Measurements from ENCODE around the gene SHOC2.

SHOC2 gene

DNA sequence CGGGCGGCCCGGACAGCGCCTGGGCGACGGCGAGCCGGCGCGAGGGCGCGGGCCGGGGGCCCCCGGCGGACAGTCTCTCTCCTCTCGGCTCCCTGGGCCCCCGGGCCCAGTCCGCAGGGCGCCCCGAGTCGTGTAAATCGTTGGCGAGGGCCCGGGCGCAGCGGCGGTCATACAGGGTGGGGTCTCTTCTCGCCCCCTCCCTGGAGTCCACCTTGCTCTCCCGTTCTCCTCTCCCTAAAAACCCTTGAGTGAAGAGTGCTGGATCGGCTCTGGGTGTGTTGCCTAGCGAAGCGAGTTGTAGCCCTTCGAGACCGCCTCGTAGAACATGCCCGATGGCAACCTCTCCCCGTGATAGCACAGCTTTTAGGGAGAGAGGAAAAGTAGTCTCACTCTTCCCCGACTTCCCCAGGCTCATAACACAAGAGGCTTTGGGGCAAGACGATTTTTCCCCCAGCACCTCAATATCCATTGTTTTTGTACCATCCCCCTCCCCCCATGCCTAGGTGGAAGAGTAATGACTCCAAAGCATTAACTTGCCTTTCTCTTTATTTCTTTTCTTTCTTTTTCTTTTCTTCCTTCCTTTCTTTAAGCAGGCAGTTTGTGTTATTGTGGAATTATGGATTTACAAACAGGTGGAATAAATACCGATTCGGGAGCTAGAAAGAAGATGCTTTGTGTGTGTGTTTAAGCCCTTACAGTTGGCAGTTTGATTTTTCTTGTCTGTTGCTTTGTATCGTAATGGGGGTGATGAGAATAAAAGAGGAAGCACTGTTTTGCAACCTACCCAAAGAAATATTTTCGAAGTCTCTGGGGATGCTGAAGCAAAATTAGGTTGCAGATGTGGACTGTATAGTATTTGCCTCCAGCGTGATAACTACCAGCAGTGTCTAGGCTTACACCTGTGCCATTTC is 822 bp downstream of the SHOC2 start:
- no peaks in the 10 kb centered on the region for H3K36me3 ChIP-seq (ENCODE audit: control insufficient read depth in 2 of 2, insufficient read depth in 2 of 2, low read length in 2 of 2)
- no peaks in the 10 kb centered on the region for H3K27me3 ChIP-seq (ENCODE audit: control insufficient read depth in 1 of 2, insufficient read depth in 2 of 2, low read length in 2 of 2)
- peak overlapping the region; percentile 73 for H3K27ac ChIP-seq (ENCODE audit: low read length)
- H3K9me3 ChIP-seq (ENCODE audit: control insufficient read depth in 2 of 2, low read length in 2 of 2): no peaks in the 10 kb centered on the region
- peak overlapping the region; percentile 62 to 79 for H3K4me3 ChIP-seq (ENCODE audit: low read length in 2 of 2)
- H3K4me1 ChIP-seq (ENCODE audit: control insufficient read depth, insufficient read depth, low read length): no peaks in the 10 kb centered on the region
- H3K9ac ChIP-seq (ENCODE audit: low read length in 2 of 2): peak overlapping the region; percentile 54 to 86

DNA sequence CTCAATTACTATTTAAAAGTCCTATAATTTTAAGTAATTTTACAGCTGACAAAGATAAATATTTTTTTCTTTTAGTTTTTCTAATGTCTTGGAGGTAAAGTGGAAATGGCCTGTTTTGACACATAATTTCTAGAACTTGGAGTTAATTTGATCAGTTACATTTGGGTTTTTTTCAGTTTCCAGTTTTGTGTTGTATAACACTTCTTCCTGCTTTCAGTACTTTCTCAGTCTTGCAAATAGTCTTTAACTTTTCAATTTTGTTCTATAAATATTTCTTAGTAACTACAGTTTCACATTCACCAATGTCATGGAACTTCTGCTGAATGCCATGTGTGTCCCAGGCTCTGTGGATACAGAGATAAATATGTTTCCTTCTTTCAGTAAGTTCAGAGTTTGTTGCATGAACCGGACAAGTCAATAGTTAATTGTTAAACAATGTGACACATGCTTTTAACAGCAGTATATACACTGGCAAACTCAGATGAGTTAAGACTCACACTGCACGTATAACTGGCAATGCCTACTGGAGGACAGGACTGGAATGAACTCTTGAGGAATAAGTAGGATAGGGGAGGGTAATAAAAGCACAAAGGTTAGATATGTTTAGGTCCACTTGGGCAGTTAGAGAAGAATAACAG is 4.6 kb downstream of the SHOC2 start:
- H3K9ac ChIP-seq (ENCODE audit: low read length in 2 of 2): no peak overlapping the region
- no peak overlapping the region for H3K27ac ChIP-seq (ENCODE audit: low read length)
- no peak overlapping the region for H3K4me3 ChIP-seq (ENCODE audit: low read length in 2 of 2)
- H3K27me3 ChIP-seq (ENCODE audit: control insufficient read depth in 1 of 2, insufficient read depth in 2 of 2, low read length in 2 of 2): no peaks in the 10 kb centered on the region
- H3K9me3 ChIP-seq (ENCODE audit: control insufficient read depth in 2 of 2, low read length in 2 of 2): no peaks in the 10 kb centered on the region
- no peaks in the 10 kb centered on the region for H3K4me1 ChIP-seq (ENCODE audit: control insufficient read depth, insufficient read depth, low read length)
- H3K36me3 ChIP-seq (ENCODE audit: control insufficient read depth in 2 of 2, insufficient read depth in 2 of 2, low read length in 2 of 2): no peaks in the 10 kb centered on the region

DNA sequence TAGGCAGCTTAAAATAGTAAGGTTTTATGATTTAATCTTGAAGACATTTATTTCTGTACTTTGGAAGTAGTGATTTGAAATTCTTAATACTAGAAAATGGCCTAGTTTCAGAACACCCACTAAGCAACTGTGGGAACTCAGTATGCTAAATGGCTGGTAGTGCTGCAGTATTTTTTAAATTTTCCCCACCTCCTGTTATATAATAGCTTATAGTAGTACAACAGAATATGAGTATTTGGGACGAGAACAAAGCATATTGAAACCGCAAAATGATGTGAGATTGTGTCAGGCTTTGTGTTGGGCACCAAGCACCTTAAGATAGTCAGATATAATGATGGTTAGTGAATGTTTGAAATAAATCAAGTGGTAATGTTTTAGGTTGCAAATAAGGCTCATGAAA is 8.1 kb downstream of the SHOC2 start:
- H3K4me3 ChIP-seq (ENCODE audit: low read length in 2 of 2): no peak overlapping the region
- H3K36me3 ChIP-seq (ENCODE audit: control insufficient read depth in 2 of 2, insufficient read depth in 2 of 2, low read length in 2 of 2): no peaks in the 10 kb centered on the region
- H3K9me3 ChIP-seq (ENCODE audit: control insufficient read depth in 2 of 2, low read length in 2 of 2): no peaks in the 10 kb centered on the region
- H3K4me1 ChIP-seq (ENCODE audit: control insufficient read depth, insufficient read depth, low read length): no peaks in the 10 kb centered on the region
- H3K27ac ChIP-seq (ENCODE audit: low read length): no peak overlapping the region
- no peaks in the 10 kb centered on the region for H3K27me3 ChIP-seq (ENCODE audit: control insufficient read depth in 1 of 2, insufficient read depth in 2 of 2, low read length in 2 of 2)
- H3K9ac ChIP-seq (ENCODE audit: low read length in 2 of 2): no peak overlapping the region

DNA sequence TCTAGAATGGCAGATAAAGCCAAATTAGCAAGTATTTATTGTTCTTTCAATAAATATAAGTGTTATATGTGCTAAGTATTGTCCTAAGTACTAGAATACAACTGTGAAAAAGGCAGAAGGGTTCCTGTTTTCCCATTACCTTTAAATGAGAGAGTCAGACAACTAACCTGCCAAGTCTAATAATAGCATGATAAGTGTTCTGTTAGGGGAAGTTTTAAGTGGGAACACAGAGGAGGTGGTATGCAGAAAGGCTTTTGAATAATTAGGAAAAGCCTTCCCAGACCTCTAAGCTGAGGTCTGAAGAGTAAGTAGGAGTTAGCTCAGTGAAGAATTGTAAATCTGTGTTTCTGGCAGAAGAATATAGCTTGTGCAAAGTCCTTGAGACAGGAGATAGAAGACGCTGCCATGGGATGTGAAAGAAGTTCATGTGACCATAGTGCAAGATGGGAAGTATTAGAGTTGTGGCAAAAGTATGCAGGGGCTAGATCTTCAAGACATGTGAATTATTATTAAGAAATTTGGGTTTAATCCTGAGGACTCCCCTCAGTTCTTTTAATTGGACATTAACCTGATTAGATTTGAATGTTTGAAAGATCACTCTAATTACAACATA is 12.5 kb downstream of the SHOC2 start:
- H3K4me1 ChIP-seq (ENCODE audit: control insufficient read depth, insufficient read depth, low read length): no peaks in the 10 kb centered on the region
- no peak overlapping the region for H3K27ac ChIP-seq (ENCODE audit: low read length)
- H3K4me3 ChIP-seq (ENCODE audit: low read length in 2 of 2): no peak overlapping the region
- no peaks in the 10 kb centered on the region for H3K9me3 ChIP-seq (ENCODE audit: control insufficient read depth in 2 of 2, low read length in 2 of 2)
- no peak overlapping the region for H3K9ac ChIP-seq (ENCODE audit: low read length in 2 of 2)
- H3K27me3 ChIP-seq (ENCODE audit: control insufficient read depth in 1 of 2, insufficient read depth in 2 of 2, low read length in 2 of 2): no peaks in the 10 kb centered on the region
- no peaks in the 10 kb centered on the region for H3K36me3 ChIP-seq (ENCODE audit: control insufficient read depth in 2 of 2, insufficient read depth in 2 of 2, low read length in 2 of 2)

DNA sequence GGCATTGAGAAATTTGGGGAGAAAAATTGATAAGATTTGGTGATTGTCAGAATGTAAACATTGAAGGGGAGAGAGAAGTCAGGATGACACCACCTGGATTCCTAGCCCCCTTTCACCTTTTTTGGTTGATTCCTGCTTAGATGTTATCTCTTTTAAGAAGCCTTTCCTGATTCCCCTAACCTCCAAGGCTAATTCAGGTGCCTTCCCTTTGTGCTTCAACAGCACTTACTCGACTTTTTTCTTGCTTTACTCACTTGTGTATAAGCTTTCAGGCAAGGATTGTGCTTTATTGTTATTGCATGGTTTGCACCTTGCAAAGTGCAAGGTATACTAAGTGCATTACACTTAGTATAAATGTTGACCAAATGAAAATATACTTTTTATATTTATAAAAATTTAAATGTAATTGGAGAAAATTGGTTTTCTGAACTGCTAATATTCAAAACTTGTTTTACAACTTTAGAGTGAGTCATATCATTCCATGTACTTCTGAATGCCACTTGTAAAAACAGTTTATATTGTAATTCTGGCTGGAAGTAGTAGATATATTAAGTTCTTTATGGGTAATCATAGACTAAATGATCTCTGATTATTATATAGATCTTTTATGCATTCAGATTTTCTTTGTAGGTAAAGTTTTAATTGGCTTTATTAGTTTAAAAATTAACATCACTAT is 13.2 kb downstream of the SHOC2 start:
- no peaks in the 10 kb centered on the region for H3K9me3 ChIP-seq (ENCODE audit: control insufficient read depth in 2 of 2, low read length in 2 of 2)
- no peak overlapping the region for H3K9ac ChIP-seq (ENCODE audit: low read length in 2 of 2)
- no peaks in the 10 kb centered on the region for H3K4me1 ChIP-seq (ENCODE audit: control insufficient read depth, insufficient read depth, low read length)
- H3K27ac ChIP-seq (ENCODE audit: low read length): no peak overlapping the region
- H3K36me3 ChIP-seq (ENCODE audit: control insufficient read depth in 2 of 2, insufficient read depth in 2 of 2, low read length in 2 of 2): no peaks in the 10 kb centered on the region
- no peaks in the 10 kb centered on the region for H3K27me3 ChIP-seq (ENCODE audit: control insufficient read depth in 1 of 2, insufficient read depth in 2 of 2, low read length in 2 of 2)
- no peak overlapping the region for H3K4me3 ChIP-seq (ENCODE audit: low read length in 2 of 2)

DNA sequence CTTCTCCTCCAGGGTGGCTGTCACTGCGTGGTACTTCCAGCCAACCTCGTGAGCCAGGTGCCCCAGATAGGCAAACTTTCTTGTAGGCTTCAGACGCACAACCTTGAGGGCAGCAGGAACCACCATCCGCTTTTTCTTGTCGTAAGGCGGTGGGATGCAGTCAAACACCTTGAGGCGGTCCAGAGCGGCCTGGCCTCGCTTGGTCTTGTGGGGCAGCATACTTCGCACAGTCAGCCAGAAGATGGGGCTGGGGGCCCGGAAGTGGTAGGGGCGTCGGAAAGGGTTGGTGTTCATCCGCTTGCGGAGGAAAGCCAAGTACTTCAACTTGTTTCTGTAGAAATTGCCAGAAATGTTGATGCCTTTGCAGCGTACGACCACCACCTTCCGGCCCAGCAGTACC is 17.4 kb downstream of the SHOC2 start:
- H3K4me1 ChIP-seq (ENCODE audit: control insufficient read depth, insufficient read depth, low read length): no peaks in the 10 kb centered on the region
- H3K4me3 ChIP-seq (ENCODE audit: low read length in 2 of 2): no peak overlapping the region
- H3K36me3 ChIP-seq (ENCODE audit: control insufficient read depth in 2 of 2, insufficient read depth in 2 of 2, low read length in 2 of 2): no peaks in the 10 kb centered on the region
- no peak overlapping the region for H3K27ac ChIP-seq (ENCODE audit: low read length)
- no peaks in the 10 kb centered on the region for H3K9me3 ChIP-seq (ENCODE audit: control insufficient read depth in 2 of 2, low read length in 2 of 2)
- H3K27me3 ChIP-seq (ENCODE audit: control insufficient read depth in 1 of 2, insufficient read depth in 2 of 2, low read length in 2 of 2): no peaks in the 10 kb centered on the region
- H3K9ac ChIP-seq (ENCODE audit: low read length in 2 of 2): no peak overlapping the region

DNA sequence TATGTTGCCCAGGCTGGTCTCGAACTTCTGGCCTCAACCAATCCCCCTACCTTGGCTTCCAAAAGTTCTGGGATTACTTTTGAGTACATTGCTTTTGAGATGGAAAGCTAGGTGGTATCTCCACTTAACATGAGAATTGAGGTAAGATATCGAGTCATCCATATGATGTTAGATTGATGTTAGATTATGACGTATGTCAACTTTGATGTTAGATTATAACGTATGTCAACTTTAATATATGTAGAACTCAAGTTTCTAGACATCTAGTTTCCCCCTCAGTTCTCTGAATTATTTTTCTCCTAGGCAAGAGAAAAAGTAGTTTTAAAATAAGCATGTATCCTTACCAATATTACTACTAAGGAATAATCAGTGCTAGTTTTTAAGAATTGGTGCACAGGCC is 20.0 kb downstream of the SHOC2 start:
- H3K4me1 ChIP-seq (ENCODE audit: control insufficient read depth, insufficient read depth, low read length): no peaks in the 10 kb centered on the region
- no peaks in the 10 kb centered on the region for H3K27me3 ChIP-seq (ENCODE audit: control insufficient read depth in 1 of 2, insufficient read depth in 2 of 2, low read length in 2 of 2)
- H3K9ac ChIP-seq (ENCODE audit: low read length in 2 of 2): no peak overlapping the region
- no peak overlapping the region for H3K27ac ChIP-seq (ENCODE audit: low read length)
- no peaks in the 10 kb centered on the region for H3K9me3 ChIP-seq (ENCODE audit: control insufficient read depth in 2 of 2, low read length in 2 of 2)
- no peak overlapping the region for H3K4me3 ChIP-seq (ENCODE audit: low read length in 2 of 2)
- peaks cover 0 to 3% of the 10 kb centered on the region in 2 donors for H3K36me3 ChIP-seq (ENCODE audit: control insufficient read depth in 2 of 2, insufficient read depth in 2 of 2, low read length in 2 of 2)

DNA sequence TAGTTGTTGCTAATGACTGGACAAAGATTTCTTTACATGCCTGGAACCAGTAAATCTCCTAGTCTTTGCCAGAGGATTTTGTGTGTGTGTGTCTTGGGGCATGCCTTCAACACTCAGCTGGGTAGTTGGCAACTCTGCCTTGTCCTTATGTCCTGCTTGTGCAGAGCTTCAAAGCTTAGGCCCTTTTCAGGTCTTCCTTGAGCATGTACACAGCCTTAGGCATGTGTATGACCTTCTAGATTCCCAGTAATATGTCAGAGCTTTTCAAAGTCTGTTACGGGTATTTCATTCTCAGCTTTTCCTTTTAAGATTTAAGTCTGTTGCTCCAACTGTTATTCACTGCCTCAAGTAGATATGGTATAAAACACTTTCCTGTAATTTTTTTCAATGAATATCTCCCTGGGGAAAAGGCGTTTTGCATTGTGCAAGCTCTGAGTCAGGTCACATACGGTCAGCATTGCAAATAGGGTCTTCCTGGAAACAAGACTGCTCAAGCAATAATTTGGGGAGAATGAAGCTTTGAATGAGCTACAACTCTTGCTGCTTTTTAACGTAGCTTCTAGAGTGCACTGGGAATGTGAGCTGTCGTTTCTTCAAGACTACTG is 25.5 kb downstream of the SHOC2 start:
- H3K4me3 ChIP-seq (ENCODE audit: low read length in 2 of 2): no peak overlapping the region
- H3K9ac ChIP-seq (ENCODE audit: low read length in 2 of 2): no peak overlapping the region
- H3K27me3 ChIP-seq (ENCODE audit: control insufficient read depth in 1 of 2, insufficient read depth in 2 of 2, low read length in 2 of 2): no peaks in the 10 kb centered on the region
- H3K9me3 ChIP-seq (ENCODE audit: control insufficient read depth in 2 of 2, low read length in 2 of 2): no peaks in the 10 kb centered on the region
- H3K27ac ChIP-seq (ENCODE audit: low read length): no peak overlapping the region
- H3K4me1 ChIP-seq (ENCODE audit: control insufficient read depth, insufficient read depth, low read length): no peaks in the 10 kb centered on the region
- H3K36me3 ChIP-seq (ENCODE audit: control insufficient read depth in 2 of 2, insufficient read depth in 2 of 2, low read length in 2 of 2): peaks cover 0 to 6% of the 10 kb centered on the region in 2 donors

DNA sequence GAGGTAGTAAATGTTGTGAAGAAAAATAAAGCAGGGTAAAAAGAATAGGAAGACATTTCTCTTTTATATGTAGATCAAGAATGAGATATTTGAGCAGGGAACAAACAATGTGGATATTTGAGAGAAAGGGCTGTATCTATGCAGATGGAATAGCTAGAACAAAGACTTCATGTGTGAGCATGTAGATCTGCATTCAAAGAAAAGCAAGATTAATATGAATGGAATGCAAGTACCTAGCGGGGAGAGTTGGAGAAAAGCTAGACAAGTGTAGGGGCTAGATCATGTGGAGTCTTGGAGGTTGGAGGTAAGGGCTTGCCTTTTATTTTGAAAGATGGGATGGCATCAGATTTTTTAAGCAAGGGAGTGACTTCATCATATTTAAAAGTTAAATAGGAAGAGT is 27.1 kb downstream of the SHOC2 start:
- H3K9me3 ChIP-seq (ENCODE audit: control insufficient read depth in 2 of 2, low read length in 2 of 2): no peaks in the 10 kb centered on the region
- no peaks in the 10 kb centered on the region for H3K4me1 ChIP-seq (ENCODE audit: control insufficient read depth, insufficient read depth, low read length)
- no peak overlapping the region for H3K4me3 ChIP-seq (ENCODE audit: low read length in 2 of 2)
- H3K27ac ChIP-seq (ENCODE audit: low read length): no peak overlapping the region
- peaks cover 0 to 6% of the 10 kb centered on the region in 2 donors for H3K36me3 ChIP-seq (ENCODE audit: control insufficient read depth in 2 of 2, insufficient read depth in 2 of 2, low read length in 2 of 2)
- H3K9ac ChIP-seq (ENCODE audit: low read length in 2 of 2): no peak overlapping the region
- no peaks in the 10 kb centered on the region for H3K27me3 ChIP-seq (ENCODE audit: control insufficient read depth in 1 of 2, insufficient read depth in 2 of 2, low read length in 2 of 2)

DNA sequence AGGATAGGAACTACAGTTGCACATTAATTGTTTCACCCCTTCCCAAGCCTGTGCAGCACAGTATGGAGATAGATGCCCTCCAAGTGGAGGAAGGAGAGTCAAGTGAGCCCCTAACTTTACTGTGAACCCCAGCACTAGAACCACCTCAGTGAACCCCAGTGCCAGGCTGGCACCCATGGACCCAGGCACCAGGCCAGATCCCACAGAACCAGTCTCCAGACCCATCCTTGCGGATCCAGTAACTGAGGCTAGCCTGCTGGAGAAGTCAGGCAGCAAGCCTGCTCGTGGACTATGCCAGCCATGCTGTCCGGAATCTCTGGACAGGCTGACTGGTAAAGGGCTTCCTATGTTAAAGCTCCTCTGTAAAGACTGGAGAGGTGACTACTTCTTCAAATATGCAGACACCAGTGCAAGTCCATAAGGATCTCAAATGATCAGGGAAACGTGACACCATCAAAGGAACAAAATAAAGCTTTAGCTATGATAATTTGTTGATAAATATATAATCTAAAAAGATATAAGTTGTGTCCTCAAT is 27.7 kb downstream of the SHOC2 start:
- no peaks in the 10 kb centered on the region for H3K27me3 ChIP-seq (ENCODE audit: control insufficient read depth in 1 of 2, insufficient read depth in 2 of 2, low read length in 2 of 2)
- H3K4me3 ChIP-seq (ENCODE audit: low read length in 2 of 2): no peak overlapping the region
- no peak overlapping the region for H3K27ac ChIP-seq (ENCODE audit: low read length)
- peaks cover 0 to 4% of the 10 kb centered on the region in 2 donors for H3K36me3 ChIP-seq (ENCODE audit: control insufficient read depth in 2 of 2, insufficient read depth in 2 of 2, low read length in 2 of 2)
- no peaks in the 10 kb centered on the region for H3K4me1 ChIP-seq (ENCODE audit: control insufficient read depth, insufficient read depth, low read length)
- H3K9ac ChIP-seq (ENCODE audit: low read length in 2 of 2): no peak overlapping the region
- no peaks in the 10 kb centered on the region for H3K9me3 ChIP-seq (ENCODE audit: control insufficient read depth in 2 of 2, low read length in 2 of 2)

Measured in stomach smooth muscle (tissue), 2 donors.